OCI-LY1 (cell line): ENCODE data around the gene RTP5.

Experiments
- CTCF ChIP-seq: fragments of 200-600 bp; sonication (generic), shearing (Covaris generic); IDR thresholded peaks from 2 replicates; pipeline ENCODE4 v1.5.1; 2017; ENCODE audit warnings: mild to moderate bottlenecking, antibody characterized with exemption, low read length, moderate library complexity, mixed read lengths
- EZH2 ChIP-seq: fragments of 200-600 bp; sonication (generic), shearing (Covaris generic); IDR thresholded peaks from 2 replicates; pipeline ENCODE4 v1.8.0; 2017; ENCODE audit warnings: borderline replicate concordance, mixed run types, mild to moderate bottlenecking, antibody characterized with exemption, low read length, moderate library complexity, mixed read lengths

- TF ChIP-seq CTCF (no peak), EZH2 (no peak)
Measured at GRCh38 chr2:241914542-241914941, 45.0 kb downstream of the RTP5 start.
